Liver (tissue), 9 donors: ENCODE results near the gene NCOA3. TPM values are rescaled to one million over a fixed set of nuclear protein-coding genes. Genes with fewer than 3 reads are reported as not detected.

ENCODE experiments used
- DNase-seq: peaks from one replicate; pipeline ENCODE4 v3.0.0-alpha.2; 2017; ENCODE audit warnings: low spot score
- H3K27ac ChIP-seq, 2 donors: one replicate each; pipeline ENCODE4 v1.7.0; 2013; ENCODE audit warnings: inconsistent platforms in 2 of 2, low read length in 2 of 2, control low read depth in 1 of 2, low read depth in 1 of 2, mild to moderate bottlenecking in 1 of 2
- H3K27me3 ChIP-seq, 4 donors: one replicate each; pipeline versions ENCODE4 v1.6.1 to v1.7.0; 2013; ENCODE audit warnings: low read length in 3 of 4, inconsistent platforms in 1 of 4, mild to moderate bottlenecking in 1 of 4, moderate library complexity in 1 of 4; ENCODE audit not compliant: control insufficient read depth in 4 of 4, insufficient read depth in 4 of 4
- H3K36me3 ChIP-seq, 4 donors: one replicate each; pipeline versions ENCODE4 v1.6.1 to v1.7.0; 2013; ENCODE audit warnings: low read length in 3 of 4, mild to moderate bottlenecking in 3 of 4, low read depth in 1 of 4, moderate library complexity in 1 of 4; ENCODE audit not compliant: control insufficient read depth in 4 of 4, insufficient read depth in 3 of 4
- H3K4me1 ChIP-seq, 4 donors: one replicate each; pipeline versions ENCODE4 v1.6.1 to v1.7.0; 2013; ENCODE audit warnings: low read length in 3 of 4, mild to moderate bottlenecking in 3 of 4, moderate library complexity in 1 of 4; ENCODE audit not compliant: control insufficient read depth in 4 of 4, insufficient read depth in 4 of 4
- H3K4me3 ChIP-seq, 3 donors: one replicate each; pipeline versions ENCODE4 v1.6.1 to v1.7.0; 2013; ENCODE audit warnings: low read length in 3 of 3, control low read depth in 1 of 3, low read depth in 1 of 3, mild to moderate bottlenecking in 1 of 3
- H3K9ac ChIP-seq, 2 donors: one replicate each; pipeline ENCODE4 v1.7.0; 2013; ENCODE audit warnings: low read length in 2 of 2, mild to moderate bottlenecking in 2 of 2, moderate library complexity in 2 of 2, control low read depth in 1 of 2, low read depth in 1 of 2
- H3K9me3 ChIP-seq, 4 donors: one replicate each; pipeline versions ENCODE4 v1.6.1 to v1.7.0; 2013; ENCODE audit warnings: low read length in 3 of 4; ENCODE audit not compliant: control insufficient read depth in 4 of 4
- FOXA2 ChIP-seq: IDR thresholded peaks from 2 replicates; pipeline ENCODE4 v1.6.1; 2016; ENCODE audit warnings: antibody characterized with exemption
- HNF4A ChIP-seq, 2 donors: conservative IDR thresholded peaks; 2 replicates each; pipeline ENCODE4 v1.6.1; 2016; ENCODE audit warnings: antibody characterized with exemption in 2 of 2, mild to moderate bottlenecking in 2 of 2
- RAD21 ChIP-seq, 2 donors: IDR thresholded peaks; 2 replicates each; pipeline ENCODE4 v1.6.1; 2016; ENCODE audit warnings: antibody characterized with exemption in 2 of 2, mild to moderate bottlenecking in 2 of 2
- RXRA ChIP-seq, 2 donors: IDR thresholded peaks; 2 replicates each; pipeline ENCODE4 v1.6.1; 2017 to 2018; ENCODE audit warnings: antibody characterized with exemption in 2 of 2, mild to moderate bottlenecking in 1 of 2
- SP1 ChIP-seq: IDR thresholded peaks from 2 replicates; pipeline ENCODE4 v1.6.1; 2018; ENCODE audit warnings: antibody characterized with exemption, mild to moderate bottlenecking
- TAF1 ChIP-seq: conservative IDR thresholded peaks from 2 replicates; pipeline ENCODE4 v1.6.1; 2016; ENCODE audit warnings: antibody characterized with exemption, mild to moderate bottlenecking
- WGBS: extraction: QIAGEN DNeasy Blood & Tissue Kit; methylation state at CpG from one replicate; pipeline ENCODE4 v1.1.7; 2013; 5-methylcytosine and 5-hydroxymethylcytosine counted together
- polyA plus RNA-seq, 2 donors: library from polyadenylated mRNA; stranded (reverse) in 1 of 2; unstranded in 1 of 2; fragments of 200-250 nt in 1 of 2; fragments of >200 nt in 1 of 2; fragmentation: Nextera tagmentation in 1 of 2; extraction: Ambion mirVana in 1 of 2; gene quantifications; one replicate each; pipeline versions ENCODE4 v1.2.1 to v1.2.3, GENCODE V29; 2013 to 2015
- total RNA-seq, 2 donors: library from RNA; depleted of rRNA; stranded (reverse); fragments of >200 nt; gene quantifications; one replicate each; pipeline ENCODE4 v1.2.3, GENCODE V29; 2014
- TF ChIP-seq, protein P1 (sequence below): IDR thresholded peaks from 2 replicates; pipeline ENCODE4 v1.6.1; 2016; ENCODE audit warnings: antibody characterized with exemption
- TF ChIP-seq, protein P2 (sequence below): IDR thresholded peaks from 2 replicates; pipeline ENCODE4 v1.6.1; 2016; ENCODE audit warnings: antibody characterized with exemption
- TF ChIP-seq, protein P3 (sequence below): IDR thresholded peaks from 2 replicates; pipeline ENCODE4 v1.6.1; 2016; ENCODE audit warnings: antibody characterized with exemption
- TF ChIP-seq, protein P4 (sequence below): IDR thresholded peaks from 2 replicates; pipeline ENCODE4 v1.6.1; 2016; ENCODE audit warnings: antibody characterized with exemption, mild to moderate bottlenecking
- TF ChIP-seq, protein P5 (sequence below): fragments of 150-350 bp; IDR thresholded peaks from 2 replicates; pipeline ENCODE4 v1.5.1; 2017; ENCODE audit warnings: improper control_type of control experiment, low read depth, low read length; ENCODE audit not compliant: missing input control
- donor health status: healthy.
- donor health status: healthy.
- donor health status: healthy.
- donor health status: healthy.
- donor health status: healthy.

Gene NCOA3
- total and polyA plus RNA-seq, 4 donors, result 3.8 to 18.2 (median 8.9) TPM

DNA sequence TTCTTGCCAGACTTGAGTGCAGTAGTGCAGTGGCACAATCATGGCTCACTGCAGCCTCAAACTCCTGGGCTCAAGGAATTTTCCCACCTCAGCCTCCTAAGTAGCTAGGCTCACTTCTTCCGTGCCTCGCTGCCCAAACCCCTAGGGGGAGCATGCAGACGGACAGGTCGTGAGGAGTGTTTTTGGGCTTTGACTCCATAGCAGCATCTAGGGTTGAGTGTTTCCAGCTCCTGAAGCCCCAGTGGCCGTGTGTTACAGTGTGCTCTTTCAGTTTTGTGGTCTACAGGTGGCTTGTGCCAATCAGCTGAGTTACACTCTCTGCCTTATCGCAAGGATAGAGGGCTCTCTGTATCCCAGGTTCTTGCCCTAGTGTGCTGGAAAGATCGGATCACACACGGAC lies 33.4 kb downstream of the NCOA3 start (continued):
- TF ChIP-seq, protein P1, sequence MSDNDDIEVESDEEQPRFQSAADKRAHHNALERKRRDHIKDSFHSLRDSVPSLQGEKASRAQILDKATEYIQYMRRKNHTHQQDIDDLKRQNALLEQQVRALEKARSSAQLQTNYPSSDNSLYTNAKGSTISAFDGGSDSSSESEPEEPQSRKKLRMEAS, result no peak
- TF ChIP-seq TAF1 (no peak), HNF4A (conservative IDR thresholded peaks at IDR 0.05) (no peak), FOXA2 (no peak)
- TF ChIP-seq, protein P2, sequence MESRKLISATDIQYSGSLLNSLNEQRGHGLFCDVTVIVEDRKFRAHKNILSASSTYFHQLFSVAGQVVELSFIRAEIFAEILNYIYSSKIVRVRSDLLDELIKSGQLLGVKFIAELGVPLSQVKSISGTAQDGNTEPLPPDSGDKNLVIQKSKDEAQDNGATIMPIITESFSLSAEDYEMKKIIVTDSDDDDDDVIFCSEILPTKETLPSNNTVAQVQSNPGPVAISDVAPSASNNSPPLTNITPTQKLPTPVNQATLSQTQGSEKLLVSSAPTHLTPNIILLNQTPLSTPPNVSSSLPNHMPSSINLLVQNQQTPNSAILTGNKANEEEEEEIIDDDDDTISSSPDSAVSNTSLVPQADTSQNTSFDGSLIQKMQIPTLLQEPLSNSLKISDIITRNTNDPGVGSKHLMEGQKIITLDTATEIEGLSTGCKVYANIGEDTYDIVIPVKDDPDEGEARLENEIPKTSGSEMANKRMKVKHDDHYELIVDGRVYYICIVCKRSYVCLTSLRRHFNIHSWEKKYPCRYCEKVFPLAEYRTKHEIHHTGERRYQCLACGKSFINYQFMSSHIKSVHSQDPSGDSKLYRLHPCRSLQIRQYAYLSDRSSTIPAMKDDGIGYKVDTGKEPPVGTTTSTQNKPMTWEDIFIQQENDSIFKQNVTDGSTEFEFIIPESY, result no peak

DNA sequence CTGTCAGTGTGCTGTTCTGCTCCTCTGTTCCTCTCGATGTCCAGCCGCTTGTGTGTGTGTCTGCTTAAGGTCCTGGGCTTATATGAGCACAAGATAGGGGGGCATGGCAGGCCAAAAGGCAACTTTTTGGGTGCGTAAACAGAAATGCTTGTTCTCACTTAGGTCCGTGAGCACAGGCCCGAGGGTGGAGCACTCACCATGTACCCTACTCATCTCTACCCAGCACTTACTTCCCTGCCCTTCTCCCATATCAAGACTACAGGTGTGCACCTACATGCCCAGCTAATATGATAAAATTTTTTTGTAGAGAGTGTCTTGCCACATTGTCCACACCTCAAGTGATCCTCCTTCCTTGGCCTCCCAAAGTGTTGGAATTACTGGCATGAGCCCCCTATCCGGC lies 34.3 kb downstream of the NCOA3 start:
- no peaks in the 10 kb centered on the region for H3K9me3 ChIP-seq
- H3K9ac ChIP-seq, result no peak overlapping the region
- peaks cover 0 to 4% (median 2%) of the 10 kb centered on the region in 4 donors for H3K4me1 ChIP-seq
- DNase-seq, result no peak
- no peaks in the 10 kb centered on the region for H3K36me3 ChIP-seq
- TF ChIP-seq RXRA (IDR thresholded peaks at IDR 0.05) (no peak), SP1 (no peak), RAD21 (IDR thresholded peaks at IDR 0.05) (no peak), TAF1 (no peak)
- TF ChIP-seq, protein P3, sequence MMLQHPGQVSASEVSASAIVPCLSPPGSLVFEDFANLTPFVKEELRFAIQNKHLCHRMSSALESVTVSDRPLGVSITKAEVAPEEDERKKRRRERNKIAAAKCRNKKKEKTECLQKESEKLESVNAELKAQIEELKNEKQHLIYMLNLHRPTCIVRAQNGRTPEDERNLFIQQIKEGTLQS, result no peak
- TF ChIP-seq, protein P4, sequence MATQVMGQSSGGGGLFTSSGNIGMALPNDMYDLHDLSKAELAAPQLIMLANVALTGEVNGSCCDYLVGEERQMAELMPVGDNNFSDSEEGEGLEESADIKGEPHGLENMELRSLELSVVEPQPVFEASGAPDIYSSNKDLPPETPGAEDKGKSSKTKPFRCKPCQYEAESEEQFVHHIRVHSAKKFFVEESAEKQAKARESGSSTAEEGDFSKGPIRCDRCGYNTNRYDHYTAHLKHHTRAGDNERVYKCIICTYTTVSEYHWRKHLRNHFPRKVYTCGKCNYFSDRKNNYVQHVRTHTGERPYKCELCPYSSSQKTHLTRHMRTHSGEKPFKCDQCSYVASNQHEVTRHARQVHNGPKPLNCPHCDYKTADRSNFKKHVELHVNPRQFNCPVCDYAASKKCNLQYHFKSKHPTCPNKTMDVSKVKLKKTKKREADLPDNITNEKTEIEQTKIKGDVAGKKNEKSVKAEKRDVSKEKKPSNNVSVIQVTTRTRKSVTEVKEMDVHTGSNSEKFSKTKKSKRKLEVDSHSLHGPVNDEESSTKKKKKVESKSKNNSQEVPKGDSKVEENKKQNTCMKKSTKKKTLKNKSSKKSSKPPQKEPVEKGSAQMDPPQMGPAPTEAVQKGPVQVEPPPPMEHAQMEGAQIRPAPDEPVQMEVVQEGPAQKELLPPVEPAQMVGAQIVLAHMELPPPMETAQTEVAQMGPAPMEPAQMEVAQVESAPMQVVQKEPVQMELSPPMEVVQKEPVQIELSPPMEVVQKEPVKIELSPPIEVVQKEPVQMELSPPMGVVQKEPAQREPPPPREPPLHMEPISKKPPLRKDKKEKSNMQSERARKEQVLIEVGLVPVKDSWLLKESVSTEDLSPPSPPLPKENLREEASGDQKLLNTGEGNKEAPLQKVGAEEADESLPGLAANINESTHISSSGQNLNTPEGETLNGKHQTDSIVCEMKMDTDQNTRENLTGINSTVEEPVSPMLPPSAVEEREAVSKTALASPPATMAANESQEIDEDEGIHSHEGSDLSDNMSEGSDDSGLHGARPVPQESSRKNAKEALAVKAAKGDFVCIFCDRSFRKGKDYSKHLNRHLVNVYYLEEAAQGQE, result no peak
- TF ChIP-seq, protein P5, sequence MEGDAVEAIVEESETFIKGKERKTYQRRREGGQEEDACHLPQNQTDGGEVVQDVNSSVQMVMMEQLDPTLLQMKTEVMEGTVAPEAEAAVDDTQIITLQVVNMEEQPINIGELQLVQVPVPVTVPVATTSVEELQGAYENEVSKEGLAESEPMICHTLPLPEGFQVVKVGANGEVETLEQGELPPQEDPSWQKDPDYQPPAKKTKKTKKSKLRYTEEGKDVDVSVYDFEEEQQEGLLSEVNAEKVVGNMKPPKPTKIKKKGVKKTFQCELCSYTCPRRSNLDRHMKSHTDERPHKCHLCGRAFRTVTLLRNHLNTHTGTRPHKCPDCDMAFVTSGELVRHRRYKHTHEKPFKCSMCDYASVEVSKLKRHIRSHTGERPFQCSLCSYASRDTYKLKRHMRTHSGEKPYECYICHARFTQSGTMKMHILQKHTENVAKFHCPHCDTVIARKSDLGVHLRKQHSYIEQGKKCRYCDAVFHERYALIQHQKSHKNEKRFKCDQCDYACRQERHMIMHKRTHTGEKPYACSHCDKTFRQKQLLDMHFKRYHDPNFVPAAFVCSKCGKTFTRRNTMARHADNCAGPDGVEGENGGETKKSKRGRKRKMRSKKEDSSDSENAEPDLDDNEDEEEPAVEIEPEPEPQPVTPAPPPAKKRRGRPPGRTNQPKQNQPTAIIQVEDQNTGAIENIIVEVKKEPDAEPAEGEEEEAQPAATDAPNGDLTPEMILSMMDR, result no peak
- H3K27ac ChIP-seq, result no peak overlapping the region
- H3K4me3 ChIP-seq, result no peak overlapping the region
- no peaks in the 10 kb centered on the region for H3K27me3 ChIP-seq
- WGBS, result 96% methylated on average over 6 of the region's 6 CpGs
